Spleen (tissue), 7 donors: ENCODE data around the gene ZBTB34.

Source experiments
- CTCF ChIP-seq, 11 experiments: fragments of 200-600 bp in 7 of 11; fragments of 450-650 bp in 4 of 11; sonication (generic) in 4 of 11; IDR thresholded peaks in 8 of 11; conservative IDR thresholded peaks in 3 of 11; 1 replicate in 7 of 11; 2 replicates in 4 of 11; pipeline versions ENCODE4 v1.4.0 to v1.8.0; 2016 to 2021; ENCODE audit warnings: antibody characterized with exemption in 11 of 11, inconsistent platforms in 4 of 11, mild to moderate bottlenecking in 1 of 11
- POLR2AphosphoS5 ChIP-seq, 3 donors: sonication (generic); formaldehyde crosslinking; IDR thresholded peaks; one replicate each; pipeline ENCODE4 v1.5.1; 2017; ENCODE audit warnings: antibody characterized with exemption in 3 of 3
- donor health status: DM: no; HTN: no; CAD: no; lungs with moderate emphysema.
- donor health status: DM: no; HTN: no; CAD: no.
- donor health status: DM: no; HTN: no; CAD: no.

- TF ChIP-seq CTCF (IDR thresholded peaks at IDR 0.05 in 8 of 11, conservative IDR thresholded peaks at IDR 0.05 in 3 of 11), result no peak
- TF ChIP-seq POLR2AphosphoS5 (IDR thresholded peaks at IDR 0.05), result no peak
Observed at GRCh38 chr9:126919193-126919592, 58.8 kb downstream of the ZBTB34 start.
